Activated T-cell treated with anti-CD3 and anti-CD28 coated beads for 48 hours (primary cell): ENCODE measurements around the gene SPOCK1.

Experiments used
- DNase-seq: peaks from one replicate; pipeline ENCODE4 v3.0.0-alpha.2; 2020; ENCODE audit warnings: low read depth

The SPOCK1 gene

DNA sequence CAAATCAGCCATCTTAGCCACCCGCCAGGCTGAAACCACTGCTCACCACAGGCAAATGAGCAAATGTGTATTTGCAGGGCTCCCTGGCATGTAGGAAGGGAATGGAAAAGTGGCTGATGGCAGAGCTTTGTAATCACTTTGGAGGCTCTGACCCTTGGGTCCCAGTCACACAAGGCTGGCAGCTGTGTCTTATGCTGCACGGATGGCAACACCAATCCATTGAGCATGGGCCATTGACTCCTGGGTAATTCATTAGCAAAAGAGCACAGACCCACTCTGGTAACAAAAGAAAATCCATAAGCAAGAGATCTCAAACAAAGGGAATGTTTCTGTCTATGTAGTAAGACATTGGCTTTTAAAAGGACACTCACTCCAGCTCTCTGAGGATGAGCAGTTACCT is 57.6 kb downstream of the SPOCK1 start:
- no peak for DNase-seq

DNA sequence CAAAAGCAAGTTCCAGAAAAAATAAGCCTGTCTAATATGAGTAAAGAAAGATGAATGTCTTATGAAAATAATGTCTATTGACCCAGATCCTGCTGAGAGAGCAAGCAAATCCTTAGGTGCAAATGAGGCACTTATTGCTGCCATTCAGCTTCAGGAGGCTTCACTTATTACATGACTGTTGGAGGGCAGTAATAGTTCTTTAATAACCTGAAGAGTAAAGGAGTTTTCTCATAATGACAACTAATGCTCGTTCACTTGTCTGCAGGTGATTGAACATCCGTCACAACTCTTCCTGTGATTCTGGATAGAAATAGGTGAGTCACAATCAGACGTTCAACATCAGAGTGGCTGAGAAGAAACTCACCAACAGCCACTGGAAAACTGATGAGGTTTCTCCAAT is 58.3 kb downstream of the SPOCK1 start:
- no peak for DNase-seq

DNA sequence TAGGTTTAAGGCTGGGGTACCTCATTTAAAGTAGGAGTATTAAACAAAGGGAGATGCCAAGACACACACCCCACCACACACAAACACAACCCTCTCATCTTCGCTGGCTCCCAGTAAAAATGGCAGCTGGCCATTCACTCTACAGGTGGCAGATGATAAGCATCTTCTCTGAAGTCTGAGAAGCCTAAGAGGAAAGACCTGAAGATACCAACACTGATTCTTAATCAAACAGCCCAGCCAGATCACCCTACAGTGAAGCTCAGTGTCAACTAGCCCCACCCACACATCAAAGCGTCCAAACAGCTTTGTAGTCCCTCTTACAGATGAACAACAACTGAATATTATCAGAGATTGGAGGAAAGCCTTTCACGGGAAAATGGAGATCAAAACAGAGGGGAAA is 59.5 kb downstream of the SPOCK1 start:
- DNase-seq: no peak

DNA sequence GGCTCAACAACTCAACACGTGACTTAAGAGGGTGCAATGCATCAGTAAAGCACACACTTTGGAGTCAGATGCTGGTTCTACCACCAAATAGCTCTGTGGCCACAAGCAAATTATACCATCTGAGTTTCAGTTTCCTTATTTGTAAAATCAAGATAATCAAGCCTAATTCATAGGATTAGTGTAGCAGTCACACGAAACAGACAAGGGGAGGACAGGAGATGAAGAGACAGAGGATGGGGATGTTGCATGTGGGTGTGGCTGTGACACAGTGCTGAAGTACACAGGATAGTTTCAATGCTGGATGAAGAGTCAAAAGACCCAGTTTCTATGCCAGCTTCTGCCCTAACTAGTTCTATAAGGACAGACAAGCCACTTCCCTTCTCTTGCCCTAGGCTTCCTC is 60.2 kb downstream of the SPOCK1 start:
- DNase-seq: no peak

DNA sequence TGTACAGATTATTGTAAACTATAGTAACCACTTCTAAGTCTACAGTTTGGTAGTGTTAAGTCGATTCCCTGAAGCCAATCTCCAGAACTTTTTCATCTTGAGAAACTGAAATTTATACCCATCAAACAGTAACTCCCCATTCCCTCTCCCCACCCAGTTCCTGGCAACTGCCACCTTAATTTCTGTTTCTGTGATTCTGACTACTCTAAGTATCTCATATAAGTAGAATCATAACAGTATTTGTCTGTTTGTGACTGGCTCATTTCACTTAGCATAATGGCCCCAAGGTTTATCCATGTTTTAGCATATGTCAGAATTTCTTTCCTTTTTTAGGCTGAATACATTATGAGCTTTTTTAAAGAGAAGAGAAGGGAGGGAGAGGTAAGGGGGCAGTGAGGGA is 61.4 kb downstream of the SPOCK1 start:
- no peak for DNase-seq

DNA sequence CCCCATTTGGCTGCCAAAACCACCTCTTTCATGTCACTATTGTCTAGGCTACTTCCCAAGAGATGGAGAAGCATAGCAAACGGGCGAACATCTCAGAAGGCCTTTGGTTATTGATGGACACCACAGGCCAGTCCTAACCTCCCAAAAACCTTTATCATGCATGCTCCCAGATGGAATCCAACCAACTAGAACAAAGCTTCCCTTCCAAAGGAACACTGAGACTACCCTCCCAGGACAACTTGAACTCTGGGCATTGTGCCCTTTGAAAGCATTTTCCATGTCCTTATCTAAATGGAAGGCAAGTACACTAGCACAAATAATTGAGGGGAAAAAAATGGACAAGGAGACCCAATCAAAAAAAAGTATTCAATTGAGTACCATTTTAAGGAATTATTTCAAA is 65.6 kb downstream of the SPOCK1 start:
- no peak for DNase-seq

DNA sequence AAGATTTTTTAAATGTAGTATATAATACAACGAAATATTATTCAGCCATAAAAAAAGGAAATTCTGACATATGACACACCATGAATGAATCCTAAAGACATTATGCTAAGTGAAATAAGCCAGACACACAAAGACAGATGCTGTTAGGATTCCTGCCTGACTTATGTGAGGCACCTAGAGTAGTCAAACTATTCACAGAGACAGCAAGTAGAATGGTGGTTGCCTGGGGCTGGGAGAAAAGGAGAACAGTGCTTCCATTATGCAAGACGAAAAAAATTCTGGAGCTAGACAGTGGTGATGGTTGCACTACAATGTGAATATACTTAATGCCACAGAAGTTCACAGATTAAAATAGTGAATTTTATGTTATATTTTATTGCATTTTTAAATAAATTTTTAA is 66.8 kb downstream of the SPOCK1 start:
- DNase-seq: no peak

DNA sequence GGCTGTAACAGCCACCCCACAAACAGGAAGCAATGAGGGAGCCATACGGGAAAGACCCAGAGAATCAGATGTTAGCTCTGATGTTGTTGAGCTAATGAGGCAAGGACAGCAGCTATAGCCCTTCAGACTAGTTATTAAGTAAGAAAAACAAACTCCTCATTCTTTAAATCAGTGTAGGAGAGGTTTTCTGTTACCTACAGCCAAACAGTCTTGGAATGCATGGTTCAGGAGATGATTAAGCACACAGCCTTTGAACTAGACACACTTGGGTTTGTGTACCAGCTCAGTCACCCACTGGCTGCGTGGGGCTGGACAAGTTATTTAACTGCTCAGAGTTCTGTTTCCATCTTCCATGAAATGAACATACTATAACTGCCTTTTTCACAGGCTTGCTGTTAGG is 68.1 kb downstream of the SPOCK1 start:
- DNase-seq: no peak

DNA sequence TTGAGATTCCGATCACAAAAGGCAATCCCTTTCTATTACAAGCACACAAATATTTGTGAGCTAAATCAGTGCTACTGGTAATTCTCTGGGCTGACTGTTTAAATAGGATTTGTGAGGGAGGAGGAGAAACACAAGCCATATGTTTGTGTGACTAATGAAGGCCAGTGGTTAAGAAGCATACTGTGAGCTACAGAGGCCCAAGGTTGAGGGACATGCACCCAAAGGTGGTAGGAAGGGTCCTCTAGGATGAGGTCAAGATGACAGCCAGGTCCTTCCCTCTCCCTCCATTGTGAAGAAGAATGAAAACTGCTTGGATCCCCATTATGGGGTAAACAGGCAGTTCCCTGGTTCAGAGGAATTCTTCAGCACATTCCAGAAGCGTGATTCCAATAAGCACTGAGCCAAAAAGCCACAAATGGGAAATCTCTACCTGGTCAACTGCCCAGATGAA is 83.9 kb downstream of the SPOCK1 start:
- DNase-seq: no peak

DNA sequence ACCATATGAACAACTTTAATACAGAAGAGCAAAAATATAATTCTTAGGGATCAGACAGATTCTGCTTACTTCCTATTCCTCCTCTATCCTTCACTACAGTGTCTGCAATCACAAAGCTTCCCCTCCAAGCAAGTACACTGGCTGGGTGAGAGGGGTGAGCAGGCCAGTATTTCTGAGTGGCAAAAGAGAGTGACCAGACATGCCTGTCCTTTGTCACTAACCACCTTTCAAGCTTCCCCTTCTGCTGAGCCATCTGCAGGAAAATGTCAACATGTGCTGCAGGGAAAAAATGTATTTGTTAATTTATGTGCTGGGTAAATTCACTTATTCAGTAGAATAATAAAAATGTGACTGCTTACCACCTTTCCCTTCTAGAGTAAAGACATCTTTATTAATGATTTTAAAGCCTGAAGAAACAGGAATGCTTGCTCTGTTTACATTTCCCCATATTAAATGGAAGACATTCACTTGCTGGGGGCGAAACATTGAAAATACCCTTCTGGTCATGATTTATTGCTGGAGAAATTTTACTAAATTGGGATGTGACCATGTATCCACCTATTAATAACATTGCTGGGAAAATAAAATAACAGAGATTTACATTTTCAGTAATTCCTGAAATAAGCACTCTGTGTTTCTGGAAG is 84.9 kb downstream of the SPOCK1 start:
- DNase-seq: no peak

DNA sequence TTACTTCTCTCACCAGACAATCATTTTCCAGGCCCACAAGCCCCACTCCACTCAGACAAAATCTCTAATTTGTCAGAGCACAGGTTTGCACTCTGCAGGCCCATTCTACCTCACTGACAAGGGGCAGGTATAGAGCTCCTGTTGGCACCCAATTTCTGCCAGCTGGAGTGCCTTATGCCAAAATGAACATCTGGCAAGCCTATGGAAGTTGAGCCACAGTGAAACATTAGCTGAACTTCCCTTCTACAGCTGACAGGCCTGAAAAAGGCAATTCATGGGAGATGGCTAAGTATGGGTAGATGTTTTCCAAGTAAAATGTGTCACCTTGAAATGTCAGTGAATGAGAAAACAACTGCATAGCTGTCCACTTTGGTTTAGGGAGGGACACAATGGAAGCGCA is 87.0 kb downstream of the SPOCK1 start:
- DNase-seq: no peak

DNA sequence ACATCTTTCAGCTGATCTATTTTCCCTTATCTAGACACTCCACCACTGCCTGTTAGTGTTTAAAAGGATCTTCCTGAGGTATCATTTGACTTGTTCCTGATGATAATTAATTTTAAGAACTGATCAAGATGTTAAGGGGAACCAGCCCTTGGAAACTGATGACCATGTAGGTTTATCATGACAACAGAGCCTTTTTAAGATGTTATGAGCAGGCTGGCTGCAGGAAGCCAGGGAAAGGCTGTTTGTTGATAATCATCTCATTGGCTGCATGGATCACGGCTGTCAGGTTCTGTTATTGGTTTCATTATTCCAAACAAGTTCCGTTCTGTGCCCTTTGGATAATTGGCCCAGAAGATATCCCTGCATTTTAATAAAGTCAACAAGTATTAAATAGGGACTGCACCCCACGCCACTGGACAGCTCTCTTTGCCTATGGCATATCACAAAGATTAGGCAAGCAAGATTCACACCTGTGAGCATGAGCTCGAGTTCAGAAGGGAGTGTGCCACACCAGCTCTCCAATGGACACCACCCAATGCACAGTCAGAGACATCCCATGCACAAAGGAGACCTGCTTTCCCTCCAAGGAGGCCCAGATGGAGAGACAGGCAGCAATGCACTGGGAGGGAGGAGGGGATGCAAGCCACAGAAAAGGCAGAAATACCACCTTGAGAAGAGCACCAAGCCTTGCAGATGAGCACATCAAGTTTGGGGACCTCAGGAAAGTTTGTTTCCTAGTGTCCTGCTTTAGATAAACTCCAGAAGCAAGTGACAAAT is 88.7 kb downstream of the SPOCK1 start:
- DNase-seq: no peak

DNA sequence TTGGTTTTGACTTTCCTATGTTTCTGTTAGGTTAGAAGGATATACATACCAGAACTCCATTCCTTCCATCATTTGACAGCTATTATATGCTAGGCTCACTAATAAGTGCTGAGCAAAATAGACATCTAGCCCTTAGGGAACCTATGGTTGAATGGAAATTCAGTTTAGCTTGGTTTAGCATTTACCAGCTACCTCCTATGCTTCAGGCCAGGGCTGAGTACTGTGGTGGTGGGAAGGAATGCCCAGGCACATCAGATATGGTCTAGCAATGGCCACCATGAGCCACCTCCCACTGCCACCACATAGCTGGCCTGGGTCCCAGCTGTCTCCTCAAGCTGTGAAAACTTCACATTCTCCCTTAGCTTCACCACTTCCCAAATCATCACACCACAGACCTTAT is 89.4 kb downstream of the SPOCK1 start:
- DNase-seq: no peak

DNA sequence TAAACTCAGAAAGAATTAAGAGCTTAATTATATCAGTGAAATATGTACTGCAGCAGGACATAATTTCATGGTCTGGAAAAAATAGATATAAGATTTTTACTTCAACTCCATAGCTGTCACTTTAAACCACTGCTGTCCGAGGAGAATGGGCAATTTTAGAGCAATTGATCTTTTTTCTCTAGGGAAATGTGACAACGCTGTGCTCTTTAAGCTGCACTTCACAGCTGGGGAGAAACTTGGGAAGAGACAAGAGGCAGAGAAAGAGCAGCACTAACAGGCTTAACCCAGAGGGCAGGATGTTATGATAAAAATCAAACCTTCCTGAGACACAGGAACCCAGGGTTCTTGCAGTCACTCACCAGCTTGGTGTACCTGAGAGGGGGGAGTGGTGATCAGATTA is 92.0 kb downstream of the SPOCK1 start:
- DNase-seq: no peak

DNA sequence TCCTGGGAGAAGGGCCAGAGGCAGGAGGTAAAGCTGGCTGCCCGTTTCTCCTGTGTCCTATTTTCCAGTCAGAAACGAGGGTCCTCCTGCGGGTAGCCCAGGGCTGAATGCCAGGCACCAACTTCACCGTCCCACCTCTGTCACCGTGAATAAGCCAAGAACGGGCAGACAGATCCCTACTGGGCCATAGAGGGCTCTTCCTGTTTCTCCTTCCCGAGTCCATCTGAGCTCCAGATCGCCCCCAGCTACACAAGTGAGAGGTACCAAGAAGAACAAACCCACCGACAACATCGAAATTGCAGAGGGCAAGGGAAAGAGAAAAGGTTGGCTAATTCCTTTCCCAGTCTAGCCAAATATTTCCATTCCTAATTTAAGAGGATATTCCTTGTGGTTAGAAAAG is 93.7 kb downstream of the SPOCK1 start:
- no peak for DNase-seq

DNA sequence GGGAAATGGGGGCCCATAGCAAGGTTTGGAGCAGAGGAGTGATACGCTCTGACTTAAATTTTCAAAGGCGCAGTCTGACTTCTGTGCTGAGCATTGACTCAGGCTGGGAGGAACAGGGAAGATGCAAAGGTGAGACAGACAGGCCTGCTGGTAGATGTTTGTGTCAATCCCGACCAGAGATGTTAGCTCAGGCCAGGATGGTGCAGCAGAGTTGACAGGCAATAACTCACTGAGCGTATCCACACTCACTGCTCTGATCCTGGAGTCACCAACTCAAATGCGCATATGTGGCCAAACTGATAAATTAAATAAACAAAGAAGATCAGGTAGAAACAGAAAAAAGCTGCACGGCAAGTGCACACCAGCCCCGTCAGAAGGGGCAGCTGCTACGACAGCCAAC is 95.3 kb downstream of the SPOCK1 start:
- DNase-seq: no peak

DNA sequence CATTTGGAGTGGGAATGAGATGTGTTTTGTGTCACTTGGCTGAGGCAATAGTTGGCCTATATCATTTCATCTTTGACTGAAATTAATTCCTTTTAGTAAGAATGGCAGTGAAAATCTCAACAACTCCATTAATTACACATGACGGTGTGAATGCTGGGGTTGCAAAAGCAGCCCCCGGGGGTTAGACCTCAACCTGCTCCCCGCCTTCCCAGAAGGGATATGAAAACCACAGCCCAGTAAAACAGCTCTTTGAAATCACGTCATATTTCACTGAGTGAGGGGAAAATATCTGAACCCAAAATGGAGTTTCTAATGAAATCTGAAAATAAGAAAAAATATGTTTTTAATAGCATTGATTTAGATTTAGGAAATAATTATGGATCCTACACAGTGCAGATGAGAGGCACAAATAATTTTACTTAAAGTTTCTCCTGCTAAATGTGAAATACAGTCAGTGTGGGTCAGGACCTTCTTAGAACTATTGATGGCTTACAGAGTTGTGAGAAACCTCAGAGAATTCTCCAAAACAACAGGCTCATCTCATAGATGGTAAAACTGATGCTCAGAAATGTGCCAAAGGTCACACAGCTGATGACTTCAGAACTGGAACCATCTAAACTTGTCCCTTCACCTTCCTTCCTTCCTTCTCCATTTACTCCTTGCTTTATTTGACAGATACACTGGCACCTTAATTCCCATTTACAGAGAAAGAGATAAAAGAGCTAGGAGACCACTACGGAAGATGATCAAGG is 96.5 kb downstream of the SPOCK1 start:
- no peak for DNase-seq

DNA sequence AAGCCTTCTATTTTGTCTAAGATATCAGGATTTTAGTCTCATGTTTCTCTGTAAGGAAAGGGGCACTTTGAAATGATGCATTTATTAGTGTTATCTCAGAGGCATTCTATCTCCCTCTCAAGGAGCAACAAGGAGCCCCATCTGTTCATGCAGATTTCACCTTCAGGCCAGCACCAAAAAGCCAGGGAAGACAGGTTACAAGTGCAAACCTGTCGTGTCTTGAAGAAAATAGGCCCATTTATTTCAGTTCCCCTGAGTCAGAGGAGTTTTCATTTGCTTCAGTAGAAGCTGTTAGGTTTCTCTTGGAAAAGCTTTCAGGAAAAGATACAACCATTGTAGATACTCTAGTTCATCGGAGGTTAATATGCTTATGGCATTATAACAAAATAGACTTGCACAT is 97.2 kb downstream of the SPOCK1 start:
- no peak for DNase-seq

DNA sequence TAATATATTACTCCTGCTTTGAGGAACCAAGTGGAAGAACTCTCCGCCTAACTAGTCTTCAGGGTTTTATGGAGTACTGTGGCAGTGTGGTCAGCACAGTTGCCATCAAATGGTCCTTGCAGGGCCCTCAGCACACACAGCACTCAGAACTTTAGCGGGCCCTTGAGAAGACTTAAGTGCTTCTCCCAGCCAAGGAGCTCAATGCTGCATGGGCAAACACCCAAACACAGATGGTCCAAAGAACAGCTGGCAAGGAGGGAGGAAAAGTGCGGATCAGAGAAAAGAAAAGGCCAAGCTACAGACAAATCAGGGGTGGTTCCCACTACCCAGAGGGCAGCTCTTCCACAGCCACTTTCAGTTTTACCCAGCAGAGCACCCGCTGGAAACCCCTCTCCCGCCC is 98.6 kb downstream of the SPOCK1 start:
- no peak for DNase-seq

DNA sequence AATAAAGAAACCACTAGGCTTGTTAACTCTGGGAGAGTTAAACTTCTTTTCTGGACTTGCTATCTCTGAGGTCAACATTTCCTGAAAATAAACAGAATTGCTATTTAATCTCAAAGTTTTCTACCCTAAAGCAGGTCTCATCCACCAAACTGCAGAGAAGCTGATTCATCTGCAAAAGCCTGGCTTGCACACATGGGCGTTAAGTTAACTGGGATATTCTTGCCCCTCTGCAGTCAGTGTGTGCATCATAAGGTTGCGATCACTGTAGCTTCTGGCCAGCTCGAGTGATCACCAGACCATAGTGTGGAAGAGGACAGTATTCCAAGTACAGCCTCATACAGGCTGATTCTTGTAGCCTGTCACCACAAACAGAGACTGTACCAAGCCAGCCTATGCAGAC is 99.2 kb downstream of the SPOCK1 start:
- DNase-seq: no peak

DNA sequence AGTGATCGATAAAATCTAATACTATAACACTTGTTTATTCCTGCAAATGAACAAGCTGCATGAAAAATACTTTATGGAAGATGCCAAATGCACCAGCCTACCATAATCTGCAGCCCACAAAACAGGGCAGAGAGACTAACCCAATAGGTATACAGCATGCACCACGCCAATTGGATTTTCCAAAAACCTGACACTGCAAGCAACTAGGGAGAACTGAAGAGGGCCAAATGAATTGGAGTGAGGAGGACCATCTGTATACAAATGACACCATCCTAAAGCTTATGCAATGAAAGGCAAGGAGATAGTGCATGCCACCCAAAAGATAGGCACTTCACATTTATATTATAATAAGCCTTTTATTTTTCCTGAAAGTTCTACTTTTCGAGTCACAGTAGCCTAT is 100.4 kb downstream of the SPOCK1 start:
- no peak for DNase-seq

DNA sequence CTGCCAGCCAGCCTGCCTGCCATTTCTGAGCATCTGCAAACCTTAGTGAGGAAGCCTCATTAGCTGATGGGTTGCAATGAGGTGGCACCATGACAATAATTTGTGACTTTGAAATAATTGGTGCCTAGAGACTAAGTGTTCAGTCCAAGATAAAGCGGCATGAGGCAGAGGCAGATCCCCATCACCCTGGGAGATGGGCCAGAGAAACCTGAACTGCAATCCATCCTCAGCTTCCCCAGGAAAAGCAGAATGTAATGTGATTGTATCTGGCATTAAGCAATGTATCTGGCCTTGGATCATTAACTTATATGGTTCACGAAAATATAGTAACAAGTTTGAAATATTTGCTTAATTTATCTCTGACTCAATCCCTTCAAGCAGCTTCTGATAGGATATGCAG is 101.0 kb downstream of the SPOCK1 start:
- DNase-seq: no peak

DNA sequence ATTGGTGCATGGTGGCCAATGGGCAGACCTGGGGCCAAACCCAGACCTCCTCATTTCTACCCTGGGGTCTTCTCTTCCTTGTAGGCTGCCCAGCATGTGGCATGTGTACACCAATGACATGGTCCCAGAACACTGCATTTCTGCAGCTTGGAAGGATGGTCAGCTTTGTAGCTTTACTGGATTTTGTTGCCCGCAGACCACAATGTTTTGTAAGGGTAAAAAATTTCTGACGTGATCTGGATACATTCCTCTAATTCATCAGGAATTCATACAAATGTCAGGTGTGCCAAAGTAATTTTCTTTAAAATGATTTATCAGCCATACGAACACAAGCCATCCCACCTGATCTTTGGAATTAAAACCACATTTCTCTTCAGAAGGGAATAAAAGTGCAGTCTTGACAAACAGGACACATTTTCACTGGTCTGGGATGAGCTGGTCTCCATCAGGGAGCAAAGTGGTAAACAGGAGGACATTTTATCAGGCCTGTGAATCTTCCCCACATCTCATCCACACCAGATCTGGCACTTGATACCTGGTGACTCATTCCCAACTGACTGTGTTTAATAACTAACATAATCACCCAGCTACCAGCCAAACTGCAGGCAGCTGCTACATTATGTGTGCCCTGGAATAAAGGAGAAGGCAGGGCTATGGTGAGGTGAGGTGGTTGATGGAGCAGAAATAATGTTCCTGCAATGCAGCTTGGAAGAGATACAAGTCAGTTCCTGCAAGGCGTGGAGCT is 103.9 kb downstream of the SPOCK1 start:
- DNase-seq: no peak
